CD4-positive, alpha-beta T cell (primary cell): ENCODE results near the gene PODNL1. TPM values are rescaled to one million over a fixed set of nuclear protein-coding genes. Genes with fewer than 3 reads are reported as not detected.
A peak's percentile ranks its signal among the peaks of the same experiment; 100 is the strongest.

ENCODE experiments used
- ATAC-seq: fragments of 200-7000 bp; cut with Tn5 transposase; one replicate; pipeline ENCODE4 v1.10.0; 2022; ENCODE audit warnings: mild to moderate bottlenecking; ENCODE audit not compliant: poor library complexity
- CTCF ChIA-PET: fragments of 350-600 bp; sonication (Branson Sonifier 250); formaldehyde crosslinking; loops from one replicate; lab custom pipeline; 2021; ENCODE audit warnings: antibody characterized with exemption, inconsistent platforms; lab: Charles Lee
- POLR2A ChIA-PET: fragments of 350-600 bp; sonication (Branson Sonifier 250); formaldehyde crosslinking; loops from one replicate; lab custom pipeline; 2021; ENCODE audit warnings: antibody characterized with exemption, inconsistent platforms; lab: Charles Lee
- DNase-seq, 14 experiments: peaks; one replicate each; pipeline ENCODE4 v3.0.0-alpha.2; 2013 to 2020; ENCODE audit warnings: mixed read lengths in 2 of 14
- H3K27ac ChIP-seq, 2 donors: one replicate each; pipeline versions ENCODE4 v1.5.1 to v1.7.0; 2013; ENCODE audit warnings: low read length in 2 of 2, low read depth in 1 of 2, mild to moderate bottlenecking in 1 of 2
- H3K27me3 ChIP-seq, 2 experiments: 1 replicate in 1 of 2; 2 replicates in 1 of 2; pipeline versions ENCODE4 v1.6.1 to v1.7.0; 2013; ENCODE audit warnings: low read length in 2 of 2, control low read depth in 1 of 2, mild to moderate bottlenecking in 1 of 2, moderate library complexity in 1 of 2; ENCODE audit not compliant: insufficient read depth in 2 of 2, control insufficient read depth in 1 of 2
- H3K36me3 ChIP-seq: one replicate; pipeline ENCODE4 v1.6.1; 2013; ENCODE audit warnings: low read length, control low read depth; ENCODE audit not compliant: insufficient read depth
- H3K4me1 ChIP-seq: one replicate; pipeline ENCODE4 v1.6.1; 2013; ENCODE audit warnings: low read length, control low read depth; ENCODE audit not compliant: insufficient read depth
- H3K4me3 ChIP-seq: one replicate; pipeline ENCODE4 v1.5.1; 2013; ENCODE audit warnings: mild to moderate bottlenecking, low read length, moderate library complexity
- H3K9me3 ChIP-seq, 2 experiments: 1 replicate in 1 of 2; 2 replicates in 1 of 2; pipeline versions ENCODE4 v1.6.1 to v1.7.0; 2013; ENCODE audit warnings: low read length in 2 of 2, mild to moderate bottlenecking in 2 of 2, control low read depth in 1 of 2, moderate library complexity in 1 of 2; ENCODE audit not compliant: control insufficient read depth in 1 of 2, insufficient read depth in 1 of 2
- H3K27ac Mint-ChIP-seq: one replicate; pipeline ENCODE4 v1.8.0; 2020; ENCODE audit warnings: mixed read lengths
- H3K27me3 Mint-ChIP-seq: one replicate; pipeline ENCODE4 v1.8.0; 2021; ENCODE audit warnings: mixed read lengths
- H3K36me3 Mint-ChIP-seq: one replicate; pipeline ENCODE4 v1.8.0; 2021; ENCODE audit warnings: low read depth, mixed read lengths
- H3K4me1 Mint-ChIP-seq: one replicate; pipeline ENCODE4 v1.8.0; 2021; ENCODE audit warnings: low read depth, mixed read lengths
- H3K4me3 Mint-ChIP-seq: one replicate; pipeline ENCODE4 v1.8.0; 2020; ENCODE audit warnings: mild to moderate bottlenecking, mixed read lengths
- H3K9me3 Mint-ChIP-seq: one replicate; pipeline ENCODE4 v1.8.0; 2020; ENCODE audit warnings: mixed read lengths
- intact Hi-C, 2 experiments: fragments of 100-400 bp; cut with DNase I in 1 of 2; cut with micrococcal nuclease in 1 of 2; formaldehyde crosslinking; loops; one replicate each; pipeline versions ENCODE4 v1.15.1 to v1.9.0; 2023 to 2025; cut with DNase I, micrococcal nuclease
- polyA plus RNA-seq, 2 donors: library from polyadenylated mRNA; unstranded; fragments of 120-200 nt; gene quantifications; one replicate each; pipeline ENCODE4 v1.2.1, GENCODE V29; 2013
- total RNA-seq, 174 experiments: library from RNA in 2 of 174; stranded (reverse) in 2 of 174; gene quantifications; one replicate each; pipeline ENCODE4 v1.2.3 and lab custom pipeline; 2021 to 2026
- TF ChIP-seq, protein P1 (sequence below): fragments of 200-600 bp; IDR thresholded peaks from one replicate; pipeline ENCODE4 v1.8.0; 2022; ENCODE audit warnings: antibody characterized with exemption, mild to moderate bottlenecking

PODNL1 gene
- total RNA-seq (not detected), total RNA-seq (lab: John Stamatoyannopoulos, UW) (0 to 0.27 (median 0) reads per million in 172 experiments)
- 0.18 TPM for polyA plus RNA-seq (2013, experiment 1 of 2)
- polyA plus RNA-seq (2013, experiment 2 of 2): 0.42 TPM

GRCh38 chr19:13938301-13939064 lies at the start of gene PODNL1:
PODNL1 (minus strand) TSS chr19:13938417; CDS start chr19:13938181, 236 bp downstream.
- TF ChIP-seq, protein P1, sequence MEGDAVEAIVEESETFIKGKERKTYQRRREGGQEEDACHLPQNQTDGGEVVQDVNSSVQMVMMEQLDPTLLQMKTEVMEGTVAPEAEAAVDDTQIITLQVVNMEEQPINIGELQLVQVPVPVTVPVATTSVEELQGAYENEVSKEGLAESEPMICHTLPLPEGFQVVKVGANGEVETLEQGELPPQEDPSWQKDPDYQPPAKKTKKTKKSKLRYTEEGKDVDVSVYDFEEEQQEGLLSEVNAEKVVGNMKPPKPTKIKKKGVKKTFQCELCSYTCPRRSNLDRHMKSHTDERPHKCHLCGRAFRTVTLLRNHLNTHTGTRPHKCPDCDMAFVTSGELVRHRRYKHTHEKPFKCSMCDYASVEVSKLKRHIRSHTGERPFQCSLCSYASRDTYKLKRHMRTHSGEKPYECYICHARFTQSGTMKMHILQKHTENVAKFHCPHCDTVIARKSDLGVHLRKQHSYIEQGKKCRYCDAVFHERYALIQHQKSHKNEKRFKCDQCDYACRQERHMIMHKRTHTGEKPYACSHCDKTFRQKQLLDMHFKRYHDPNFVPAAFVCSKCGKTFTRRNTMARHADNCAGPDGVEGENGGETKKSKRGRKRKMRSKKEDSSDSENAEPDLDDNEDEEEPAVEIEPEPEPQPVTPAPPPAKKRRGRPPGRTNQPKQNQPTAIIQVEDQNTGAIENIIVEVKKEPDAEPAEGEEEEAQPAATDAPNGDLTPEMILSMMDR: no peak
- peaks cover 0 to 8% of the 10 kb centered on the region in 2 experiments for H3K9me3 ChIP-seq
- Mint-ChIP-seq H3K4me1 (no peaks in the 10 kb centered on the region), H3K27me3 (peaks cover 11% of the 10 kb centered on the region), H3K27ac (no peak within 1 kb of the TSS), H3K9me3 (no peaks in the 10 kb centered on the region), H3K36me3 (no peaks in the 10 kb centered on the region), H3K4me3 (no peak within 1 kb of the TSS)
- H3K27me3 ChIP-seq: peaks cover 7 to 9% of the 10 kb centered on the region in 2 experiments
- H3K36me3 ChIP-seq: no peaks in the 10 kb centered on the region
- ChIA-PET POLR2A (no interaction called here), CTCF (no interaction called here)
- intact Hi-C loops: no loop called here
- no peak for DNase-seq
- no peak within 1 kb of the TSS for H3K4me3 ChIP-seq
- no peak for ATAC-seq
- no peak within 1 kb of the TSS for H3K27ac ChIP-seq
- peaks cover 5% of the 10 kb centered on the region for H3K4me1 ChIP-seq

GRCh38 chr19:13987101-13987890 lies 49.1 kb upstream of the PODNL1 start:
- Mint-ChIP-seq H3K36me3 (peaks cover 37% of the 10 kb centered on the region), H3K4me3 (peak overlapping the region; percentile 83), H3K4me1 (peaks cover 80% of the 10 kb centered on the region), H3K27ac (peak overlapping the region; percentile 97), H3K27me3 (no peaks in the 10 kb centered on the region), H3K9me3 (no peaks in the 10 kb centered on the region)
- ChIA-PET POLR2A (interaction anchor here (0.7 to 4.8 kb wide), 11 partner anchors 9 to 87 kb away, joined by 3 to 33 read pairs (median 8); partner anchors contain the start of genes DCAF15, IL27RA and RFX1), CTCF (interaction anchor here (0.5 to 1.6 kb wide), 3 partner anchors 19 to 1363 kb away, joined by 4 to 6 read pairs (median 4); partner anchors contain the start of gene RFX1)
- H3K27me3 ChIP-seq: no peaks in the 10 kb centered on the region
- H3K4me3 ChIP-seq: peak overlapping the region; percentile 45
- H3K9me3 ChIP-seq: no peaks in the 10 kb centered on the region
- peak in 1 of 14 experiments; percentile 45 for DNase-seq
- H3K27ac ChIP-seq: peak overlapping the region; percentile 97 to 99
- ATAC-seq: no peak
- peaks cover 89% of the 10 kb centered on the region for H3K4me1 ChIP-seq
- TF ChIP-seq, protein P1: no peak
- intact Hi-C loops: loop anchor here (1.0 to 5.0 kb wide), 3 partner anchors 15 to 45 kb away; partner anchors contain the start of genes DCAF15 (in 1 of the 2) and IL27RA (in 1 of the 2)
- H3K36me3 ChIP-seq: peaks cover 18% of the 10 kb centered on the region

DNA sequence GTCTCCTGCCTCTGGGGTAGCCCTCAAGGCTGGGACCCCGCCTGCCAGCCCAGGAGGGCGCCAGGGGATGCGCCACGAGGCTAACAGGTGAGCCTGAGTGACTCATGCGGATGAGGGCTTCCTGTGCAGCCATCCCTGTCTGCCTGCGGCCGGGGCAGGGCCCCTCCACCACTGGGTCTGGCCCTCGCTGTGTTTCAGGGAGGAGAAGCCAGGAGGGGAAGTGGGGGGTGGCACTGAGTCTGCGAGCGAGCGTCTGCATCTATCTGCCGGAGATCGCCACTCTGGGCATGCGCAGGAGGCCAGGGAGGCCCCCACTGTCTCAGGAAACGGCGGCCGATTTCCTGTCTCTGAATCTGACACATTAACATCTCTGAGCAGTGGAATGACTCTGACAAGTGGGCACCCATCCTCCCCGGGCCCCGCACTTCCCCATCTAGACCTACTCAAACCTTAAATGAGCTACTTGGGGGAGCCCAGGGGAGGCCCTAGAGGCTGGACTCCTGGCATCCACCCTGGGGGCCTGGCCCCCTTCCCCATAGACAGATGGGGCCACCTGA lies 48.2 kb upstream of the PODNL1 start:
- ChIA-PET POLR2A (interaction anchor here (1.0 to 4.8 kb wide), 10 partner anchors 8 to 140 kb away, joined by 3 to 33 read pairs (median 8); partner anchors contain the start of genes DCAF15, IL27RA and RFX1), CTCF (no interaction called here)
- peaks cover 32% of the 10 kb centered on the region for H3K36me3 Mint-ChIP-seq
- no peaks in the 10 kb centered on the region for H3K27me3 Mint-ChIP-seq
- Histone ChIP-seq H3K4me1 (peaks cover 93% of the 10 kb centered on the region), H3K4me3 (peak overlapping the region; percentile 45), H3K36me3 (peaks cover 12% of the 10 kb centered on the region), H3K27ac (peak overlapping the region; percentile 97 to 99), H3K9me3 (no peaks in the 10 kb centered on the region), H3K27me3 (no peaks in the 10 kb centered on the region)
- DNase-seq (peak; percentile 95 to 100 (median 99)), ATAC-seq (peak; percentile 87)
- peaks cover 88% of the 10 kb centered on the region for H3K4me1 Mint-ChIP-seq
- TF ChIP-seq, protein P1: no peak
- H3K4me3 Mint-ChIP-seq: peak overlapping the region; percentile 83
- intact Hi-C loops: loop anchor here (1.0 to 5.0 kb wide), 4 partner anchors 20 to 46 kb away; partner anchors contain the start of genes DCAF15 (in 2 of the 2), IL27RA (in 1 of the 2) and RFX1 (in 1 of the 2)
- H3K9me3 Mint-ChIP-seq: no peaks in the 10 kb centered on the region
- peak overlapping the region; percentile 97 for H3K27ac Mint-ChIP-seq
